Fibroblast of the aortic adventitia (primary cell): ENCODE results near the gene DNAJA4. TPM values are rescaled to one million over a fixed set of nuclear protein-coding genes. Genes with fewer than 3 reads are reported as not detected.
A peak's percentile ranks its signal among the peaks of the same experiment; 100 is the strongest.

ENCODE experiments used
- DNase-seq: peaks from one replicate; pipeline ENCODE4 v3.0.0-alpha.2; 2010; ENCODE audit warnings: low read depth
- H3K4me3 ChIP-seq: 2 replicates; pipeline ENCODE4 v1.5.1; 2011; ENCODE audit warnings: low read depth, mild to moderate bottlenecking, control low read depth, low read length, moderate library complexity
- total RNA-seq: library from RNA; depleted of rRNA; stranded (reverse); fragments of >200 nt; gene quantifications from 2 replicates; pipeline ENCODE4 v1.2.3, GENCODE V29; 2012; ENCODE audit warnings: low replicate concordance
- TF ChIP-seq, protein P1 (sequence below): IDR thresholded peaks from 2 replicates; pipeline ENCODE4 v1.5.1; 2011; ENCODE audit warnings: mild to moderate bottlenecking, low read length, control low read depth, inconsistent platforms; ENCODE audit not compliant: insufficient read depth

DNAJA4 gene
- total RNA-seq, 1 donor = 2.3 TPM

DNA sequence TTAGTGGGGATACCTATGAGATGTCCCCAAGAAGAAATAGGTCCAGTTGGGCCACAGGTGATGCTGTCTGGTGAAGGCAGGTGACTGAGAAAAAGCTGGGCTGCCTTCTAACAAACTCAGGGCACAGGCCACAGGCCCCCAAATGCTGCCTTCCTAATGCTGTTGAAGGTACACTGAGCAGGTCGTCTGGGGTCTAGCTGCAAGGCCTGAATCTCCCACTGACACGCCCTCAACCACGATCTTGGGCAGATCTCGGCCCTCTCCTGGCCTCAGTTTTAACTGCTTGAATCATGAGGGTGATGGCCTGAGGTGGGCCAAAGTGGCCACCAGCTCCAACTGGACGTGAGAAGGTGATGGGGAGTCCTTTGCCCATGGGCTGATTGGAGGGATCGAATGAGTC lies 27.9 kb upstream of the DNAJA4 start:
- H3K4me3 ChIP-seq = no peak overlapping the region
- TF ChIP-seq, protein P1, sequence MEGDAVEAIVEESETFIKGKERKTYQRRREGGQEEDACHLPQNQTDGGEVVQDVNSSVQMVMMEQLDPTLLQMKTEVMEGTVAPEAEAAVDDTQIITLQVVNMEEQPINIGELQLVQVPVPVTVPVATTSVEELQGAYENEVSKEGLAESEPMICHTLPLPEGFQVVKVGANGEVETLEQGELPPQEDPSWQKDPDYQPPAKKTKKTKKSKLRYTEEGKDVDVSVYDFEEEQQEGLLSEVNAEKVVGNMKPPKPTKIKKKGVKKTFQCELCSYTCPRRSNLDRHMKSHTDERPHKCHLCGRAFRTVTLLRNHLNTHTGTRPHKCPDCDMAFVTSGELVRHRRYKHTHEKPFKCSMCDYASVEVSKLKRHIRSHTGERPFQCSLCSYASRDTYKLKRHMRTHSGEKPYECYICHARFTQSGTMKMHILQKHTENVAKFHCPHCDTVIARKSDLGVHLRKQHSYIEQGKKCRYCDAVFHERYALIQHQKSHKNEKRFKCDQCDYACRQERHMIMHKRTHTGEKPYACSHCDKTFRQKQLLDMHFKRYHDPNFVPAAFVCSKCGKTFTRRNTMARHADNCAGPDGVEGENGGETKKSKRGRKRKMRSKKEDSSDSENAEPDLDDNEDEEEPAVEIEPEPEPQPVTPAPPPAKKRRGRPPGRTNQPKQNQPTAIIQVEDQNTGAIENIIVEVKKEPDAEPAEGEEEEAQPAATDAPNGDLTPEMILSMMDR = no peak
- DNase-seq = no peak

GRCh38 chr15:78237146-78237545 lies 27.2 kb upstream of the DNAJA4 start:
- TF ChIP-seq, protein P1 = no peak
- DNase-seq = no peak
- H3K4me3 ChIP-seq = no peak overlapping the region

- TF ChIP-seq, protein P1 = no peak
- no peak for DNase-seq
Measured at GRCh38 chr15:78239811-78240210, 24.6 kb upstream of the DNAJA4 start.

GRCh38 chr15:78241017-78241416 lies 23.3 kb upstream of the DNAJA4 start:
- peak; percentile 74 for DNase-seq
- TF ChIP-seq, protein P1 = peak; percentile 88
- no peak overlapping the region for H3K4me3 ChIP-seq

More at GRCh38 chr15:78239811-78240210, 24.6 kb upstream of the DNAJA4 start:
- no peak overlapping the region for H3K4me3 ChIP-seq

DNA sequence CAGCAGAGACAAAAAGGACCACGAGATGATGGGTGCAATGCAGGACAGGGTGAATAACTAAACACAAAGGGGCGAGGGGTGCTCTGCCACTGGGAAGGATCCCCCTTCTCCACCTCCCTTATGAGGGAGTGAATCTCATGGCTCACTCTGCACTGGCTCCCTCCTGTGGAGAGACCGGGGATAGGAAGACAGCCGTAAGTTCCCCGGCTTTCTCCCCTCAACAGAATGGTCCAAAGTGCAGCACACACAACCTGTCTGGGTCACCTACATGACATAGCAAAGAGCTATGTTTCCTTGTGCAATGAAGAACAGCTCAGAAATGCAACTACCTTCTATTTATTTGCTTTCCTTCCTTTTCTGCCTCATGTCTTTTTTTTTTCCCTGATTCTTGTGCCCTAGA lies 22.2 kb upstream of the DNAJA4 start:
- DNase-seq = no peak
- H3K4me3 ChIP-seq = no peak overlapping the region
- TF ChIP-seq, protein P1 = peak; percentile 49

DNA sequence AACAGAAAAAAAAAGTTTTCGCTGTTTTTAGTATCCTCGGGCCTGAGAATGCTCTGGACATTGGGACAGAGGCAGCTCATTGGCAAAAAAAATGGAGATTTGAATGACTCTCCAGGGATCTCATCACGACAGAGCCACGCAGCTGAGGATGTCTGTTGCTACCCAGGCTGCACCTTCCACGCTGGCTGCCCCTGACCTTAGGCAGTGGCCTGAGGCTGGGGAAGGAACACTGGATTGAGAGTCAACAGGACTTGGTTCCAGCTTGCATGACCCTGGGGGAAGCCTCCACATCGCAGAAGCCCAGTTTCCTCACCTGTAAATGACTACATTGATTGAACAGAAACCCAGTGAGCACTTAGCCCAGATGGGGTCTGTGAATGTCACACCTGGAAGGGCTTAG lies 21.3 kb upstream of the DNAJA4 start:
- DNase-seq = no peak
- TF ChIP-seq, protein P1 = no peak
- H3K4me3 ChIP-seq = no peak overlapping the region

GRCh38 chr15:78243491-78243941 lies 20.8 kb upstream of the DNAJA4 start:
- DNase-seq = peak; percentile 47
- no peak overlapping the region for H3K4me3 ChIP-seq
- TF ChIP-seq, protein P1 = no peak
